Measurements from ENCODE around the gene BOD1.

The BOD1 gene

GRCh38 chr5:173618927-173619519, 2.6 kb upstream of the BOD1 start:
- FAIRE-seq = no peak
- TF ChIP-seq POLR2A (IDR thresholded peaks at IDR 0.05; ENCODE audit: low read depth, low read length) = no peak
- DNase-seq (ENCODE audit: insufficient read length, low spot score) = peak; percentile 33

GRCh38 chr5:173615884-173616576, 420 bp downstream of the BOD1 start:
- peak; percentile 26; the same call in 1 of the 2 replicates for TF ChIP-seq POLR2A (IDR thresholded peaks at IDR 0.05; ENCODE audit: low read depth, low read length)
- FAIRE-seq (no peak), DNase-seq (ENCODE audit: insufficient read length, low spot score) (peak; percentile 47)

DNA sequence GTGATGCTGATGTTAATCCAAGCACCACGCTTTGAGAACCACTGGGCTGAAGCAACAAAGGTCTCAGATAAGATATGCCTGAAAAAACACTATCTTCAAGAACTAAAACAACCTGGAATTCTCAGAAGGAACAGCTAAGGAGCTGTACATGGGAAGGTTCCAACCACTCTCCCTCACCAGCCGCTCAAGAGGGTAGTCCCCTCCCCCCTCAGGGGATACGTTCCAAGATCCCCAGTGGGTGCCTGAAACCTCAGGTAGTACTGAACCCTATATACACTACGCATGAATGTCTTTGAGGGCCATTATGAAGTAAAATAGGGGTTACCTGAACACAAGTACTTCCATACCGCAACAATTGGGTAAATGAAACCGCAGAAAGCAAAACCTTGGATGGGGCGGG, 1.9 kb downstream of the BOD1 start:
- no peak for TF ChIP-seq POLR2A (IDR thresholded peaks at IDR 0.05; ENCODE audit: low read depth, low read length)
- DNase-seq (ENCODE audit: insufficient read length, low spot score) (no peak), FAIRE-seq (no peak)

DNA sequence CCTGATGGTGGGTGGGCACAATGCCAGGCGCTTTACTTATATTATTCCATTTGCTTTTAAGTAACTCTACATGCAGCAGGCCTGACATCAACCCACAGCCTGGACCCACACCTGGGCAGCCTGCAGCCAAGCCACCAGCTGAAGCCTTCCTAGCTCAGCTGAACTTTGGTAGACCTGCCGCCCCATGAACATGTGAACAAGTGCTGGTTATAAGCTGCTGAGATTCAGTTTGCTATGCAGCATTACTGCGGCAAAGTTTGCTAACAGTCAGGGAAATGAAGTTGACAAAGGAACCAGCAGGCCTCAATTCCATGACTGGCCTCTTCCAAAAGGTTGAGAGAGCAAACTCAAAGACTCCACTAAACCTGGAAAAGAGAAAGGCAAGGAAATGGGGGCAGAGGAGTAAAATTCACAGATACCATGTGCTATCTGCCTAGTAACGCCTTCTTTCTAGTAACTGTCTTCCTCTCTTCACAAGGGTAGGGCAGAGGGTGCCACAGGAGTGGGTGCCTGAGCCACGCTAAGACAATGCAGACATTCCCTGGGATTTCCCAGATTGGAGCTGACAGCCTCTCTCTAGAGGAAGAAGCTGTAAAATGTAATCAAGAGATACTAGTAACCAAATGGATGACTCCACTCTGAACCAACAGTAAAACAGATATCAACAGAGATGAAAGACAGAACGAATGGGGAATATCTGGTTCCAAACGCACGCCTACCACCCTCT, 2.9 kb downstream of the BOD1 start:
- DNase-seq (ENCODE audit: insufficient read length, low spot score) (no peak), FAIRE-seq (no peak)
- no peak for TF ChIP-seq POLR2A (IDR thresholded peaks at IDR 0.05; ENCODE audit: low read depth, low read length)

- FAIRE-seq (no peak), DNase-seq (ENCODE audit: insufficient read length, low spot score) (no peak)
- TF ChIP-seq POLR2A (IDR thresholded peaks at IDR 0.05; ENCODE audit: low read depth, low read length) = no peak
Observed at GRCh38 chr5:173612948-173613347, 3.5 kb downstream of the BOD1 start.

GRCh38 chr5:173611706-173612105, 4.7 kb downstream of the BOD1 start:
- TF ChIP-seq POLR2A (IDR thresholded peaks at IDR 0.05; ENCODE audit: low read depth, low read length) = no peak
- FAIRE-seq = no peak
- DNase-seq (ENCODE audit: insufficient read length, low spot score) = no peak

DNA sequence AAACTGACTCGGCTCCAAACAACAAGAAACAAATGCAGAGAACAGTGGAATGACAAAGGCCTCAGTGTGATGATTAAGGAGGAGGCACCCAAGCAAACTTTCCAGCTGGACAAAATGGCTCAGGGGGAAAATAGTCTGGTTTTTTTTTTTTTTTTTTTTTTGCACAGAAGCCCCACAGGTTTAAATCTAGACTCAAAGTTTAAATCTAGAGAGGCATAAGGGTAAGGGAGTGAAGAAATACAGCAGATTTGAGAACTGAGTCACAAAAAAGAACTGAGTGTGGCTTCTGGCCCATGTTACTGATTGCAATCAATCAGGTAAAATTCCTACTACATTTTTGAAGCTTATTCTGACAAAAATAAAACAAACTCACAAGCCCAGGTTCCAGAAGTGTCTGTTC, 12.3 kb downstream of the BOD1 start:
- FAIRE-seq (no peak), DNase-seq (ENCODE audit: insufficient read length, low spot score) (no peak)
- no peak for TF ChIP-seq POLR2A (IDR thresholded peaks at IDR 0.05; ENCODE audit: low read depth, low read length)

DNA sequence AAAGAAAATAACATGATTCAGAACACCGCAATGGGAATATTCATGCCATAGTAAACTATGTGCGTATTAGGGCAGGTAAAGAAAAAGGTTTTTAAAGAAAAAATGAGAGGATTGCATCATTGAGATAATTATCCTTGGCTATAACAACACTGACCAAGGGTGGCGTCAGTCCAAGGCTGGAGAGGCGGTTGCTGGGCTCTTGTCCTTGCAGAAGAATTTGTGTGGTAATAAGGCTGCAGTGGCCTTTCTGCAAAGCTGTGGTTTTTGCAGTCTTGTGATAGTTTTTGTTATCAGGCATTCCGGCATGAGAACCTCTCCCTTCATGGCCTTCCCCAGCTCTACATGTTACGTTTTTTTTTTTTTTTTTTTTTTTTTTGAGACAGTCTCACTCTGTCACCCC, 14.0 kb downstream of the BOD1 start:
- FAIRE-seq = no peak
- no peak for DNase-seq (ENCODE audit: insufficient read length, low spot score)
- no peak for TF ChIP-seq POLR2A (IDR thresholded peaks at IDR 0.05; ENCODE audit: low read depth, low read length)

GRCh38 chr5:173598686-173599085, 17.8 kb downstream of the BOD1 start:
- DNase-seq (ENCODE audit: insufficient read length, low spot score) = no peak
- no peak for FAIRE-seq
- TF ChIP-seq POLR2A (IDR thresholded peaks at IDR 0.05; ENCODE audit: low read depth, low read length) = no peak

DNA sequence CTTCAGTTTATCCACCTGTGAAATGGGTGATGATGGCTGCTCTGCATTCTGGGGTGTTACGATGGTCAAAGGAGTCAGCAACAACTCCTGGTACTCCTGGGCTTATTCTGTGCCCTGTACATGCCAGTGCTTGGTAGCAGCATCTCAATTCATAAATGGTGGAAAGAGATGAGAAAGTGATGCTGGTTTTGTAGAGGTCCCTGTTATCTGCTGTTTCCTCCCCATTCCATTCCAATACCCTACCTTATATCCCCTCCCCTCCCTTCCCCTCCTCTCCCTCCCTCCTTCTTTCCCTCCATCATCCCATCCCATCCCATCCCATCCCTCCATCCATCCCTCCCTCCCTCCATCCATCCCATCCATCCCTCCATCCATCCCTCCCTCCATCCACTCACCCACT, 19.1 kb downstream of the BOD1 start:
- no peak for TF ChIP-seq POLR2A (IDR thresholded peaks at IDR 0.05; ENCODE audit: low read depth, low read length)
- no peak for DNase-seq (ENCODE audit: insufficient read length, low spot score)
- FAIRE-seq = no peak

DNA sequence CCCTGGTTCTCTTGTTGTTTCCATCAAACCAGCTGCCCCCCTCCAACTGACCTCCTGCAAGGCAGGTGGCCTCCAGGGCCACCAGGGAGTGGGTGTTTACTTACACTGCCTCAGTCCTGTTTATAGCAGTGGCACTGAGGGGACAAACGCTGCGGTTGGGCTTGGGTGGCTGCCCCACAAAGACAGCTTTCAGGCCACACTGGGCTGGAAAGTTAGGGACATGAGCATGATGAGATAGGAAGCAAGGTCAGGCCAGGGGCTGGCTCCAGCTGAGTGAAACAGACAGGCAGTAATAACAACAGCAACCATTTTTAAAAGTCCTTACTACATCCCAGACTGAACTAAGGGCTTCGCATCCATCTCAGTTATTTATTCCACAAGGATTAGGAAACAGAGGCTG, 20.6 kb downstream of the BOD1 start:
- no peak for TF ChIP-seq POLR2A (IDR thresholded peaks at IDR 0.05; ENCODE audit: low read depth, low read length)
- FAIRE-seq (no peak), DNase-seq (ENCODE audit: insufficient read length, low spot score) (no peak)

- no peak for TF ChIP-seq POLR2A (IDR thresholded peaks at IDR 0.05; ENCODE audit: low read depth, low read length)
- DNase-seq (ENCODE audit: insufficient read length, low spot score) (no peak), FAIRE-seq (no peak)
Observed at GRCh38 chr5:173594061-173594460, 22.4 kb downstream of the BOD1 start.

DNA sequence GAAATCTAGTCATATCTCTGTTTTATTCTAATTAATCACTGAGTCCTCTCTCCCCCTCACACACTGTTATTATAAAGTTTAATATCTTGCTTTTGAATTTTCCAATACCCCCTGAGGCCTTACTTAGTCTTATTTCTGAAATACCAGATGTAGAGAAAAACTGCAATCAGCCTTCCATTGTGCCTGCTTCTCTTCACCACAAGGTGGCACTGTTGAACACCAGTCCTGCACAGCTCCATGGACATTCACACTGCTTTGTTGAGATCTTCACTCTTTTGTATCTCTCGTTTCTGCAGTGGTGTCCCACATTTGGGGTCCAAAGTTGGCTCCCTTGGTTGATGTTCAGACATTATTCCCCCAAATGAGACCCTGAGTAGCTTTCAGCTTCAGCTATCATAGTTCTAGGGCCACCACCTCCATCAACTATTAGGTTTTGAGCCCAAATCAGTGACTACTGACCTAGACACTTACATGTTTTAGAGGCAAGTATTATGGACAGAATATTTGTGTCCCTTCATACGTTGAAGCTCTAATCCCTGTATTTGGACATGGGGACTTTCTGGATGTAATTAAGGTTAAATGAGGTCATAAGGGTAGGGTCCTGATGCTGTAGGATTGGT, 24.3 kb downstream of the BOD1 start:
- FAIRE-seq (no peak), DNase-seq (ENCODE audit: insufficient read length, low spot score) (no peak)
- TF ChIP-seq POLR2A (IDR thresholded peaks at IDR 0.05; ENCODE audit: low read depth, low read length) = no peak

DNA sequence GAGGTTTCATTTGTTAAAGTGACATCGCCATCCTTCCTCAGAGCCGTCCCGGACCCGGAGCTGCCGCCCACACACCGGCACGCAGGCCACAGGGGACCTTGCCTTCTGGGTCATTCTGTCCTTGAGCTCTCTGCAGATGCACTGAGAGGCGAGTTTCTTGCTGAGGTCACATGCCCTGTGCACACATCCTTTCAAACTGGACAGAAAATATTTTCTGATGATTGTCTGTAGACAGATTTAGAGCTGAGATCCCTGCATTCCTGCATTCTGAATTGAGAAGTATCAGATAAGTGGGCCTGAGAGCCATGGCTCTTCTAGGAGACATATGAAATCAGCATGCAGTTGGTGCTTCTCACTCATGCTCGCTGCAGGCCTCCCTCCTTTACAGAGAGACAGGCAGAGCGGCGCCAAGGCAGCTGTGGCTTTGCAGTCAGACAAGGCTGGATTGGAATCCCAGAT, 25.4 kb downstream of the BOD1 start:
- no peak for DNase-seq (ENCODE audit: insufficient read length, low spot score)
- FAIRE-seq = no peak
- TF ChIP-seq POLR2A (IDR thresholded peaks at IDR 0.05; ENCODE audit: low read depth, low read length) = no peak

Measured in H54 (cell line).